C4-2B (cell line): ENCODE data around the gene LDLRAP1.
"Not testable (repeated sequence)": the region's sequence is repeated elsewhere in the genome, so short reads cannot be mapped to it uniquely, and the experiment has no call there.

Experiments used
- ZFX ChIP-seq: fragments of 450-650 bp; IDR thresholded peaks from 2 replicates; pipeline ENCODE4 v1.6.1; 2017
- TF ChIP-seq, protein P1 (sequence below): fragments of 450-650 bp; conservative IDR thresholded peaks from 2 replicates; pipeline ENCODE4 v1.5.1; 2017; ENCODE audit warnings: mild to moderate bottlenecking

DNA sequence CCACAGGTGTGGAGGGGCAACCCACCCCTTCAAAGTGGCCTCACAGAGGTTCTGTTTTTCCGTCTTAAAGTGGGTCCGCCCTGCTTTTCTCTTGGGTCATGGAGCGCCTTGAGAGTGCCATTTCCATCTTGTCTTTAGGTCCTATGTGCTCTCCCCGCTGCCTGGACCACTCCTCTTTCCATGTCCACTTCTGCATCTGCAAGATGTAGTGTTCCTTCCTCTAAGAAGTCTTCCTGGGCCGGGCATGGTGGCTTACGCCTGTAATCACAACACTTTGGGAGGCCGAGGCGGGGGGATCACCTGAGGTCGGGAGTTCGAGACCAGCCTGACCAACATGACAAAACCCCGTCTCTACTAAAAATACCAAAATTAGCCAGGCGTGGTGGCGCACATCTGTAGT is 45.4 kb downstream of the LDLRAP1 start:
- TF ChIP-seq, protein P1, sequence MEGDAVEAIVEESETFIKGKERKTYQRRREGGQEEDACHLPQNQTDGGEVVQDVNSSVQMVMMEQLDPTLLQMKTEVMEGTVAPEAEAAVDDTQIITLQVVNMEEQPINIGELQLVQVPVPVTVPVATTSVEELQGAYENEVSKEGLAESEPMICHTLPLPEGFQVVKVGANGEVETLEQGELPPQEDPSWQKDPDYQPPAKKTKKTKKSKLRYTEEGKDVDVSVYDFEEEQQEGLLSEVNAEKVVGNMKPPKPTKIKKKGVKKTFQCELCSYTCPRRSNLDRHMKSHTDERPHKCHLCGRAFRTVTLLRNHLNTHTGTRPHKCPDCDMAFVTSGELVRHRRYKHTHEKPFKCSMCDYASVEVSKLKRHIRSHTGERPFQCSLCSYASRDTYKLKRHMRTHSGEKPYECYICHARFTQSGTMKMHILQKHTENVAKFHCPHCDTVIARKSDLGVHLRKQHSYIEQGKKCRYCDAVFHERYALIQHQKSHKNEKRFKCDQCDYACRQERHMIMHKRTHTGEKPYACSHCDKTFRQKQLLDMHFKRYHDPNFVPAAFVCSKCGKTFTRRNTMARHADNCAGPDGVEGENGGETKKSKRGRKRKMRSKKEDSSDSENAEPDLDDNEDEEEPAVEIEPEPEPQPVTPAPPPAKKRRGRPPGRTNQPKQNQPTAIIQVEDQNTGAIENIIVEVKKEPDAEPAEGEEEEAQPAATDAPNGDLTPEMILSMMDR = not testable (repeated sequence)
- not testable (repeated sequence) for TF ChIP-seq ZFX
